K562 (cell line): ENCODE results near the gene BMP2K. TPM values are rescaled to one million over a fixed set of nuclear protein-coding genes. Genes with fewer than 3 reads are reported as not detected.

ENCODE experiments used
- ATAC-seq: fragments of 200-7000 bp; cut with Tn5 transposase; 3 replicates; pipeline ENCODE4 v1.9.1; 2020; ENCODE audit warnings: moderate library complexity
- BruUV-seq: library from RNA; stranded (reverse); fragments of 400-500 nt; replicated peaks from 2 replicates; lab custom pipeline; 2021; lab: Mats Ljungman, UMichigan
- CTCF ChIA-PET: fragments of 300-600 bp; formaldehyde crosslinking; extraction: SDS; loops from one replicate; lab custom pipeline; 2021; ENCODE audit warnings: low intra/inter-chr PET ratio; lab: Yijun Ruan, JAX
- POLR2A ChIA-PET: fragments of 300-600, 350-650 bp; sonication (Branson Sonifier 250); formaldehyde crosslinking; extraction: SDS; loops from one replicate; lab custom pipeline; 2021; ENCODE audit warnings: antibody characterized with exemption, inconsistent platforms; lab: Yijun Ruan, JAX
- DNase-seq, 4 experiments: peaks; one replicate each; pipeline versions ENCODE4 v3.0.0 to v3.0.0-alpha.2; 2011 to 2018; ENCODE audit warnings: low spot score in 3 of 4, mixed read lengths in 3 of 4; ENCODE audit errors: extremely low read depth in 1 of 4
- FAIRE-seq: peaks from 2 replicates; lab custom pipeline; 2011; peaks lifted over from hg19 to GRCh38; lab: Jason Lieb, UNC
- H2AFZ ChIP-seq: 2 replicates; pipeline ENCODE4 v1.6.0; 2011; ENCODE audit warnings: low read depth, low read length, control low read depth, inconsistent platforms
- H3K27ac ChIP-seq: fragments of 200-600 bp; 3 replicates; pipeline ENCODE4 v1.8.0; 2011; ENCODE audit warnings: low read depth, mild to moderate bottlenecking, control low read depth, inconsistent platforms, low read length, moderate library complexity, mixed read lengths; ENCODE audit errors: extremely low read depth
- H3K27me3 ChIP-seq, 2 experiments: fragments of 300-600 bp in 1 of 2; 2 replicates in 1 of 2; 3 replicates in 1 of 2; pipeline versions ENCODE4 v1.6.0 to v1.8.0; 2011; ENCODE audit warnings: inconsistent platforms in 2 of 2, low read length in 2 of 2, mild to moderate bottlenecking in 1 of 2, mixed read lengths in 1 of 2, moderate library complexity in 1 of 2; ENCODE audit not compliant: control insufficient read depth in 2 of 2, insufficient read depth in 2 of 2
- H3K36me3 ChIP-seq: fragments of 300-600 bp; 3 replicates; pipeline ENCODE4 v1.8.0; 2011; ENCODE audit warnings: mild to moderate bottlenecking, low read length, inconsistent platforms; ENCODE audit not compliant: control insufficient read depth, insufficient read depth
- H3K4me1 ChIP-seq, 2 experiments: fragments of 200-600 bp in 1 of 2; replicated peaks in 1 of 2; 2 replicates in 1 of 2; 3 replicates in 1 of 2; pipeline versions ENCODE4 v1.5.1 to v1.8.0; 2011; ENCODE audit warnings: inconsistent platforms in 2 of 2, low read length in 2 of 2, mild to moderate bottlenecking in 1 of 2, mixed read lengths in 1 of 2, moderate library complexity in 1 of 2; ENCODE audit not compliant: control insufficient read depth in 2 of 2, insufficient read depth in 2 of 2
- H3K4me2 ChIP-seq: 2 replicates; pipeline ENCODE4 v1.6.1; 2011; ENCODE audit warnings: low read length, control low read depth, inconsistent platforms, mixed read lengths; ENCODE audit not compliant: insufficient read depth
- H3K4me3 ChIP-seq: fragments of 200-600 bp; sonication (generic), shearing (Covaris generic); 2 replicates; pipeline ENCODE4 v1.5.1; 2016; ENCODE audit warnings: control low read depth, inconsistent platforms
- H3K79me2 ChIP-seq: fragments of 200-600 bp; 3 replicates; pipeline ENCODE4 v1.8.0; 2011; ENCODE audit warnings: low read length, inconsistent platforms; ENCODE audit not compliant: control insufficient read depth, insufficient read depth
- H3K9ac ChIP-seq, 2 experiments: 2 replicates each; pipeline versions ENCODE4 v1.6.0 to v1.6.1; 2011; ENCODE audit warnings: low read depth in 2 of 2, low read length in 2 of 2, control low read depth in 1 of 2, inconsistent platforms in 1 of 2, mild to moderate bottlenecking in 1 of 2, mixed read lengths in 1 of 2; ENCODE audit not compliant: insufficient read depth in 1 of 2
- H3K9me1 ChIP-seq: one replicate; pipeline ENCODE4 v1.6.0; 2011; ENCODE audit warnings: inconsistent platforms, mild to moderate bottlenecking, low read length, moderate library complexity; ENCODE audit not compliant: control insufficient read depth, insufficient read depth
- H3K9me3 ChIP-seq: replicated peaks from 2 replicates; pipeline ENCODE4 v1.5.1; 2011; ENCODE audit warnings: low read depth, low read length, inconsistent platforms; ENCODE audit not compliant: control insufficient read depth, insufficient read depth
- H4K20me1 ChIP-seq: replicated peaks from 2 replicates; pipeline ENCODE4 v1.6.1; 2011; ENCODE audit warnings: low read length, inconsistent platforms, mixed read lengths; ENCODE audit not compliant: control insufficient read depth, insufficient read depth
- DIDO1 ChIP-seq: fragments of 450-650 bp; IDR thresholded peaks from 2 replicates; pipeline ENCODE4 v1.6.1; 2016; ENCODE audit warnings: low read depth, missing biosample characterization, missing genetic modification characterization
- DPF2 ChIP-seq: fragments of 450-650 bp; IDR thresholded peaks from 2 replicates; pipeline ENCODE4 v1.6.1; 2016
- HMBOX1 ChIP-seq: sonication (generic); IDR thresholded peaks from 2 replicates; pipeline ENCODE4 v1.6.1; 2016
- PBX2 ChIP-seq, 2 experiments: IDR thresholded peaks in 1 of 2; conservative IDR thresholded peaks in 1 of 2; 2 replicates each; pipeline ENCODE4 v1.6.1; 2016; ENCODE audit warnings: low read depth in 2 of 2, mild to moderate bottlenecking in 1 of 2, missing compliant biosample characterization in 1 of 2, missing genetic modification characterization in 1 of 2, moderate library complexity in 1 of 2
- YY1 ChIP-seq, 3 experiments: IDR thresholded peaks; 2 replicates each; pipeline ENCODE4 v1.6.1; 2011; ENCODE audit warnings: low read length in 2 of 3, mild to moderate bottlenecking in 2 of 3, moderate library complexity in 2 of 3, borderline replicate concordance in 1 of 3, control low read depth in 1 of 3, low read depth in 1 of 3; ENCODE audit not compliant: insufficient read depth in 3 of 3, insufficient replicate concordance in 2 of 3, control insufficient read depth in 1 of 3, insufficient read length in 1 of 3; ENCODE audit errors: extremely low read depth in 1 of 3
- ZBTB8A ChIP-seq: fragments of 450-650 bp; IDR thresholded peaks from 2 replicates; pipeline ENCODE4 v1.6.1; 2018; ENCODE audit warnings: mild to moderate bottlenecking, moderate library complexity; ENCODE audit not compliant: partially characterized antibody
- WGBS: fragments of 100-300 bp; shearing (Covaris generic); methylation state at CpG from one replicate; pipeline ENCODE4 v1.1.6; 2016; ENCODE audit warnings: low coverage, mixed read lengths; ENCODE audit not compliant: insufficient coverage; ENCODE audit errors: missing lambda C conversion rate; 5-methylcytosine and 5-hydroxymethylcytosine counted together
- in situ Hi-C: fragments of 300-500 bp; cut with MboI; formaldehyde crosslinking; loops from 4 replicates; pipeline ENCODE4 v1.15.0; 2018; ENCODE audit warnings: inconsistent platforms, mixed read lengths
- intact Hi-C: fragments of 100-400 bp; cut with micrococcal nuclease; formaldehyde crosslinking; loops from 2 replicates; pipeline ENCODE4 v1.14.2; 2022
- polyA plus RNA-seq, 8 experiments: library from polyadenylated mRNA; depleted of rRNA in 4 of 8; stranded (reverse) in 5 of 8; unstranded in 3 of 8; fragments of >200 nt; fragmentation: Nextera tagmentation in 2 of 8; fragmentation: Illumina TruSeq in 1 of 8; extraction: Ambion mirVana in 2 of 8; extraction: Trizol in 1 of 8; gene quantifications; 2 replicates each; pipeline versions ENCODE4 v1.2.1 to v1.2.3, GENCODE V29; 2011 to 2014; ENCODE audit warnings: inconsistent platforms in 1 of 8, missing spikeins in 1 of 8
- total RNA-seq, 7 experiments: library from RNA; depleted of rRNA in 6 of 7; stranded (reverse); fragments of >200 nt in 6 of 7; fragmentation: Illumina TruSeq in 2 of 7; extraction: Trizol in 2 of 7; gene quantifications; 2 replicates each; pipeline versions ENCODE4 v1.2.1 to v1.2.3, GENCODE V29; 2011 to 2021; ENCODE audit warnings: low replicate concordance in 1 of 7
- TF ChIP-seq, protein P1 (sequence below): fragments of 450-650 bp; IDR thresholded peaks from 2 replicates; pipeline ENCODE4 v1.6.1; 2017; ENCODE audit warnings: antibody characterized with exemption, mild to moderate bottlenecking
- TF ChIP-seq, protein P2 (sequence below), 2 experiments: fragments of 450-650 bp in 1 of 2; sonication (generic) in 1 of 2; formaldehyde crosslinking in 1 of 2; IDR thresholded peaks in 1 of 2; conservative IDR thresholded peaks in 1 of 2; 2 replicates each; pipeline versions ENCODE4 v1.6.1 to v1.8.1; 2016 to 2023; ENCODE audit warnings: mild to moderate bottlenecking in 2 of 2, moderate library complexity in 2 of 2, inconsistent platforms in 1 of 2, missing genetic modification reagents in 1 of 2

BMP2K gene
- total and polyA plus RNA-seq, 9 of the 15 experiments (the other 6 are each of a cell fraction or from before 2014, with no cell fraction given) = 17.0 to 217 (median 104) TPM

DNA sequence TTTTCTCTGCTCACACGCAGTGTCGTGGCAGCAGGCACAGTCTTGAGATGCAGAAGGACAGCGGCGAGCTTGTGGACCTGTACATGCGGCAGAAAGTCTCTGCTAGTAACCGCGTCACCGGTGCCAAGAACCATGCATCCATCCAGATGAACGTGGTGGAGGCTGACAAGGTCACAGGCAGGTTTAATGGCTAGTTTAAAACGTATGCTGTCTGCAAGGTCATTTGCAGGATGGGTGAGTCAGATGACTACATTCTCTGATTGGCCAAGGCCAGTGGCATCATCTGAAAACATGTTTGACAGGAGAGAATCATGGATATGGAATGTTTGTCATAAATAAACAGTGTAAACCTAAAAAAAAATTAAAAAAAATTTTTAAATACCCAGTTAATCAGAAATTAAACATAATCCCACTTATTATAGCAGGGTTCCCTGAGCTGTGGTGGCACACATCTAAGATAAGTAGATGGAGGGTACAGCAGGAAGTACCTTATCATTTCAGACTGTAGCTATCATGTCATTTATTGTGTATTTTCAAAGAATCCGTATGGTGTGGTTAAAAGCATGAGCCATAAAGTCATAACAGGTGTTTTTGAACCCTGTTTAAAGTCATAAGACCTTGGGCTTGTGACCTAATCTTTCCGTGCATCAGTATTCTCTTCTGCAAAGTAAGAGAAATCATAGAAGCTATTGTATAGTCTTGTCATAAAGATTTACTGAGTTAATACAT lies 7.5 kb upstream of the BMP2K start:
- CTCF ChIA-PET = no interaction called here
- peak overlapping the region; percentile 31; the same call in 2 of the 3 replicates for H3K27ac ChIP-seq
- H2AFZ ChIP-seq = peak overlapping the region; percentile 45
- TF ChIP-seq HMBOX1 = peak; percentile 62; the same call in 1 of the 2 replicates
- TF ChIP-seq, protein P1, sequence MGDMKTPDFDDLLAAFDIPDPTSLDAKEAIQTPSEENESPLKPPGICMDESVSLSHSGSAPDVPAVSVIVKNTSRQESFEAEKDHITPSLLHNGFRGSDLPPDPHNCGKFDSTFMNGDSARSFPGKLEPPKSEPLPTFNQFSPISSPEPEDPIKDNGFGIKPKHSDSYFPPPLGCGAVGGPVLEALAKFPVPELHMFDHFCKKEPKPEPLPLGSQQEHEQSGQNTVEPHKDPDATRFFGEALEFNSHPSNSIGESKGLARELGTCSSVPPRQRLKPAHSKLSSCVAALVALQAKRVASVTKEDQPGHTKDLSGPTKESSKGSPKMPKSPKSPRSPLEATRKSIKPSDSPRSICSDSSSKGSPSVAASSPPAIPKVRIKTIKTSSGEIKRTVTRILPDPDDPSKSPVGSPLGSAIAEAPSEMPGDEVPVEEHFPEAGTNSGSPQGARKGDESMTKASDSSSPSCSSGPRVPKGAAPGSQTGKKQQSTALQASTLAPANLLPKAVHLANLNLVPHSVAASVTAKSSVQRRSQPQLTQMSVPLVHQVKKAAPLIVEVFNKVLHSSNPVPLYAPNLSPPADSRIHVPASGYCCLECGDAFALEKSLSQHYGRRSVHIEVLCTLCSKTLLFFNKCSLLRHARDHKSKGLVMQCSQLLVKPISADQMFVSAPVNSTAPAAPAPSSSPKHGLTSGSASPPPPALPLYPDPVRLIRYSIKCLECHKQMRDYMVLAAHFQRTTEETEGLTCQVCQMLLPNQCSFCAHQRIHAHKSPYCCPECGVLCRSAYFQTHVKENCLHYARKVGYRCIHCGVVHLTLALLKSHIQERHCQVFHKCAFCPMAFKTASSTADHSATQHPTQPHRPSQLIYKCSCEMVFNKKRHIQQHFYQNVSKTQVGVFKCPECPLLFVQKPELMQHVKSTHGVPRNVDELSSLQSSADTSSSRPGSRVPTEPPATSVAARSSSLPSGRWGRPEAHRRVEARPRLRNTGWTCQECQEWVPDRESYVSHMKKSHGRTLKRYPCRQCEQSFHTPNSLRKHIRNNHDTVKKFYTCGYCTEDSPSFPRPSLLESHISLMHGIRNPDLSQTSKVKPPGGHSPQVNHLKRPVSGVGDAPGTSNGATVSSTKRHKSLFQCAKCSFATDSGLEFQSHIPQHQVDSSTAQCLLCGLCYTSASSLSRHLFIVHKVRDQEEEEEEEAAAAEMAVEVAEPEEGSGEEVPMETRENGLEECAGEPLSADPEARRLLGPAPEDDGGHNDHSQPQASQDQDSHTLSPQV = 0 out of 2 replicates have a peak, but pooled peaks have one; percentile 24
- TF ChIP-seq PBX2 (CRISPR knock-in tag; IDR thresholded peaks at IDR 0.05; ENCODE audit: low read depth) = no peak
- TF ChIP-seq PBX2 (tag; conservative IDR thresholded peaks at IDR 0.05; ENCODE audit: low read depth) = no peak
- TF ChIP-seq YY1 (IDR thresholded peaks at IDR 0.05; ENCODE audit: borderline replicate concordance in 1 of 3, control insufficient read depth in 1 of 3, extremely low read depth in 1 of 3, insufficient read depth in 3 of 3, insufficient read length in 1 of 3, insufficient replicate concordance in 2 of 3, low read depth in 1 of 3, low read length in 2 of 3) = peak in 1 of 3 experiments; percentile 5
- TF ChIP-seq DIDO1 = no peak
- peak; percentile 19; the same call in 1 of the 2 replicates for TF ChIP-seq DPF2
- no peak for TF ChIP-seq ZBTB8A
- TF ChIP-seq, protein P2, sequence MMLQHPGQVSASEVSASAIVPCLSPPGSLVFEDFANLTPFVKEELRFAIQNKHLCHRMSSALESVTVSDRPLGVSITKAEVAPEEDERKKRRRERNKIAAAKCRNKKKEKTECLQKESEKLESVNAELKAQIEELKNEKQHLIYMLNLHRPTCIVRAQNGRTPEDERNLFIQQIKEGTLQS (IDR thresholded peaks at IDR 0.05) = peak; percentile 31
- TF ChIP-seq, protein P2 (CRISPR knock-in tag; conservative IDR thresholded peaks at IDR 0.05) = no peak

More for the DNA sequence above, 7.5 kb upstream of the BMP2K start:
- intact Hi-C loops (no loop called here), in situ Hi-C loops (no loop called here)
- H3K4me2 ChIP-seq = no peak overlapping the region
- no peaks in the 10 kb centered on the region for H3K27me3 ChIP-seq
- H3K79me2 ChIP-seq = no peaks in the 10 kb centered on the region
- H3K4me1 ChIP-seq = peaks cover 16 to 68% of the 10 kb centered on the region in 2 experiments
- H3K9me1 ChIP-seq = no peaks in the 10 kb centered on the region
- WGBS = 47% methylated on average over 12 of the region's 12 CpGs
- no peaks in the 10 kb centered on the region for H4K20me1 ChIP-seq
- POLR2A ChIA-PET = interaction anchor here (0.6 to 1.0 kb wide), 2 partner anchors 14 to 63 kb away, joined by 3 read pairs; no protein-coding TSS in a partner anchor
- no peak overlapping the region for H3K4me3 ChIP-seq
- H3K9ac ChIP-seq = 0 out of 4 replicates have a peak overlapping the region, but pooled peaks of 1 of the 2 experiments have one; percentile 18
- peak in 1 of 4 experiments; percentile 54 for DNase-seq
- H3K9me3 ChIP-seq = no peaks in the 10 kb centered on the region
- no peak for FAIRE-seq
- no peaks in the 10 kb centered on the region for H3K36me3 ChIP-seq
- no TSS peak for BruUV-seq
- ATAC-seq = peak; percentile 17; the same call in 2 of the 3 replicates
